Stimulated activated CD8-positive, alpha-beta memory T cell treated with anti-CD3 and anti-CD28 coated beads, Interleukin-4, amount 100 ng/mL, for 4 hours (primary cell): ENCODE results near the gene PCSK2.

Experiments
- DNase-seq, 2 donors: peaks; one replicate each; pipeline ENCODE4 v3.0.0-alpha.2; 2020; ENCODE audit warnings: low read depth in 2 of 2, low spot score in 1 of 2

Gene PCSK2

GRCh38 chr20:17391127-17391771 is 164.4 kb downstream of the PCSK2 start:
- DNase-seq: no peak

GRCh38 chr20:17394411-17394810 is 167.6 kb downstream of the PCSK2 start:
- no peak for DNase-seq

- no peak for DNase-seq
Measured at GRCh38 chr20:17395729-17396128, 168.9 kb downstream of the PCSK2 start.

GRCh38 chr20:17399303-17399985 is 172.6 kb downstream of the PCSK2 start:
- no peak for DNase-seq

- DNase-seq: no peak
Measured at GRCh38 chr20:17403461-17403860, 176.6 kb downstream of the PCSK2 start.

GRCh38 chr20:17406051-17406590 is 179.3 kb downstream of the PCSK2 start:
- no peak for DNase-seq

- DNase-seq: no peak
Measured at GRCh38 chr20:17407550-17407949, 180.7 kb downstream of the PCSK2 start.

- DNase-seq: no peak
Measured at GRCh38 chr20:17417225-17417624, 190.4 kb downstream of the PCSK2 start.

- DNase-seq: no peak
Measured at GRCh38 chr20:17418737-17419136, 191.9 kb downstream of the PCSK2 start.

- DNase-seq: no peak
Measured at GRCh38 chr20:17419479-17420041, 192.7 kb downstream of the PCSK2 start.

- no peak for DNase-seq
Measured at GRCh38 chr20:17421493-17421892, 194.7 kb downstream of the PCSK2 start.

GRCh38 chr20:17423782-17424181 is 196.9 kb downstream of the PCSK2 start:
- DNase-seq: no peak

- no peak for DNase-seq
Measured at GRCh38 chr20:17427638-17428037, 200.8 kb downstream of the PCSK2 start.

GRCh38 chr20:17430125-17430950 is 203.5 kb downstream of the PCSK2 start:
- no peak for DNase-seq

GRCh38 chr20:17431621-17432364 is 205.0 kb downstream of the PCSK2 start:
- peak in 1 of 2 donors; percentile 6 for DNase-seq

GRCh38 chr20:17436664-17437063 is 209.8 kb downstream of the PCSK2 start:
- DNase-seq: no peak

- DNase-seq: no peak
Measured at GRCh38 chr20:17437251-17437650, 210.4 kb downstream of the PCSK2 start.

GRCh38 chr20:17438436-17439039 is 211.7 kb downstream of the PCSK2 start:
- DNase-seq: no peak

GRCh38 chr20:17439616-17440296 is 212.9 kb downstream of the PCSK2 start:
- DNase-seq: no peak

- no peak for DNase-seq
Measured at GRCh38 chr20:17441745-17442144, 214.9 kb downstream of the PCSK2 start.
